GM12891 (cell line): ENCODE measurements around the gene CATSPER1.
A peak's percentile ranks its signal among the peaks of the same experiment; 100 is the strongest.
"Not testable (repeated sequence)": the region's sequence is repeated elsewhere in the genome, so short reads cannot be mapped to it uniquely, and the experiment has no call there.

Source experiments
- DNase-seq: peaks from one replicate; pipeline ENCODE4 v3.0.0; 2011; ENCODE audit warnings: low spot score; ENCODE audit not compliant: insufficient read length
- FAIRE-seq: peaks from 2 replicates; lab custom pipeline; 2011; peaks lifted over from hg19 to GRCh38; lab: Jason Lieb, UNC
- PAX5 ChIP-seq: IDR thresholded peaks from 2 replicates; pipeline ENCODE4 v1.6.1; 2011; ENCODE audit warnings: low read length, moderate library complexity, mild to moderate bottlenecking; ENCODE audit not compliant: insufficient read depth, severe bottlenecking
- POLR2A ChIP-seq: IDR thresholded peaks from 2 replicates; pipeline ENCODE4 v1.6.1; 2011; ENCODE audit warnings: low read depth, low read length, control low read depth
- POLR2AphosphoS5 ChIP-seq: IDR thresholded peaks from 2 replicates; pipeline ENCODE4 v1.6.1; 2011; ENCODE audit warnings: low read depth, low read length, control low read depth
- POU2F2 ChIP-seq: IDR thresholded peaks from 2 replicates; pipeline ENCODE4 v1.6.1; 2011; ENCODE audit warnings: low read depth, mild to moderate bottlenecking, control low read depth, low read length, moderate library complexity
- SPI1 ChIP-seq: IDR thresholded peaks from 2 replicates; pipeline ENCODE4 v1.6.1; 2011; ENCODE audit warnings: low read depth, low read length, control low read depth
- TAF1 ChIP-seq: IDR thresholded peaks from 2 replicates; pipeline ENCODE4 v1.6.1; 2011; ENCODE audit warnings: low read depth, low read length, control low read depth

The CATSPER1 gene

DNA sequence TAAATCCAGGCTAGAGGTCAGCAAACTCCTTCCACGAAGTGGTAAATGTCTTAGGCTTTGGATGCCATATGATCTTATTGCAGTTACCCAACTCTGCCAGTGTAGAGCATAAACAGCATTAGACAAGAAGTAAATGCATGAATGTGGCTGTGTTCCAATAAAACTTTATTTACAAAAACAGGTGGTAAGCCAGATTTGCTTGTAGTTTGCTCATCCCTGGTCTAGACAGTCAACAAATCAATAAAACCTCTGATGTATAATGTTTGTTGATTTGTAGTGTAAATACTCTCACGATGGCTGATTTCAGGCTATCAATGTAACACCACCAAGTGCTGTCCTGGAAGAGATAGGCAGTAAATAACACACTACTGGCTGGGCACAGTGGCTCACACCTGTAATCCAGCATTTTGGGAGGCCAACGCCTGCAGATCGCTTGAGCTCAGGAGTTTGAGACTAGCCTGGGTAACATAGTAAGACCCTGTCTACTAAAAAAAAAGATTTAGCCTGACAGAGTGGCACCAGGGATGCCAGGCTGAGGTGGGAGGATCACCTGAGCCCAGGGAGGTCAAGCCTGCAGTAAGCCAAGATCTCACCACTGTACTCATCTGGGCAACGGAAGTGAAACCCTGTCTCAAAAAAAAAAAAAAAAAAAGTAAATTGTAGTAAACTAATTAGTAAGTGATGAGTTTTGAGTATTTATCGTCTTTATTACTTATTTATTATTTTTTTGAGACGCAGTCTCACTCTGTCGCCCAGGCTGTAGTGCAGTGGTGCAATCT lies 6.9 kb upstream of the CATSPER1 start:
- no peak for DNase-seq
- FAIRE-seq = no peak
- TF ChIP-seq SPI1 (peak; percentile 62), PAX5 (no peak)

DNA sequence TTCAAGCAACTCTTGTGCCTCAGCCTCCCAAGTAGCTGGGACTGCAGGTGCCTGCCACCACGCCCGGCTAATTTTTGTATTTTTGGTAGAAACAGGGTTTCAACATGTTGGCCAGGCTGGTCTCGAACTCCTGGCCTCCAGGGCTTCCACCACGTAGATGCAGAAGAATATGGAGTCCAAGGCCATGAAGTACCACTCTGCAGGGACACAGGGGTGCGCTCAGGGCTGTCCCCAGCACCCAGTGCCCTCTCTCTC lies 3.2 kb downstream of the CATSPER1 start:
- FAIRE-seq, DNase-seq: not testable (repeated sequence)

DNA sequence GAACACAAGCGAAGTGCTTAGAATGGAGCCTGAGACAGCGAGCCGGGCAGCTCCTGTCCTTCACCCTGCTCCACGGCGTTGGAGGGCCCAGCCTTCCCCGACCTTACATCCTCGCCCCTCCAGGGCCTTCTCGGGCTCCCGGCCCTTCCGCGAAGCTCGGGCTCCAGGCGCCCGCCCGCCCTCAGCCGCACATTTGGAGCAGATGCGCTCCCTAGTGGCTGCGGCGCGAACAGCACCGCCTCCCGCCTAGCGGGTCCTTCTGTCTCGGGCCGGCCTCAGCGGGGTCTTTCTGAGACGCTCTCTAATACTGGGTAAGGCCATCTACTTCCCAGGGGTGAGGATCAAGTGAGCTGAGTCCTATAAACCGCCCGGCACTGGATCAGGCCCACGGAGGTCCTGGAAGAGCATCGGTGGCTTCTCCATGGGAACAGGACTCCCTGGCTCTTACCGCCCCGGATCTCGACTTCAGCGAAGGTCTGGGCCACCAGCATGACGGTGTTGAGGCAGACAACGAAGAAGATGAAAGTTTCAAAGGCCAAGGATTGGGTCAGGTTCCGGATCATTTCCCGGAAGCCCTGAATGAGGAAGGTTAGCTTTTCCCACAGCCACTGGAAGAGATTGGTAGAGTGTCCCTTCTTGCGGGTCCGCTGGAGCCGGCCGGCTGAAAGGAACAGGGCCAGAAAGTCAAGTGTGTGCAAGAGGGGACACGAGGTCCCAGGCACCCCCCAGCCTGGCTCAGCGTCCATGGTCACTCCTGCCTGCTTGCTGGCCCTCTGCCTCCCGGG lies 3.7 kb downstream of the CATSPER1 start:
- FAIRE-seq (peak; percentile 80), DNase-seq (peak; percentile 94)
- no peak for TF ChIP-seq SPI1

DNA sequence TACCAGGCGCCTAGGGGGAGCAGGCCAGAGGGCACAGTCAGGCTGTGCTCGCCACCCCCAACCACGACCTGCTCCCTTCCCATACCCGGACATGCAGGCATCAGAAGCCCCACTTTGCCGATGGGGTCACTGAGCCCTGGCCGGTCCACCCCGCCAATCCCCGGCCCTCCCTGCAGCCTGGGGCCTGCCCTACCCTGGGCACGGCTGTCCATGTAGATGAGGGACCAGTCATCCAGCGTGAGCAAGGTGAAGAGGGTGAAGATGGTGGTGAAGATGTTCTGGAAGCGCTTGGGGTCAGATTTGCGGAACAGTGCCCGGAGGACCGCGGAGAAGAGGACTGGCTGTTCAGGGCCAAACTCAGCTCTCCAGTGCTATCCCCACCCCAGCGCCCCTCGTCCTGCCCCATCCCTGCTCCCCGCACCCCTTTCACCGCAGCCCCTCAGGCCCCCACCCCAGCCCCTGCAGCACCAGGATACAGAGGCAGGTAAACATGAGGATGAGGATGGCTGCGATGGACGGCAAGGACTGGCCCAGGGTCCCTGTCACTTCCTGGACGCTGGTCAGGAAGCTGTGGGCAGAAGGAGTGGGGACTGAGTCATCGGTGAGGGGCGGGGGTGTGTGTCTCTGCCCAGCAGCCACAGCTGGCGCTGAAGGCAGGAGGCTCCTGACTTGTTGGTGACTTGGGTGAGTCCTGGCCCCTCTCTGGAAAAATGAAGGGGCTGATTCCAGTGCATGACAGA lies 5.5 kb downstream of the CATSPER1 start:
- DNase-seq (no peak), FAIRE-seq (no peak)
- TF ChIP-seq PAX5 (no peak), TAF1 (no peak), SPI1 (no peak), POLR2A (no peak), POU2F2 (no peak), POLR2AphosphoS5 (no peak)

DNA sequence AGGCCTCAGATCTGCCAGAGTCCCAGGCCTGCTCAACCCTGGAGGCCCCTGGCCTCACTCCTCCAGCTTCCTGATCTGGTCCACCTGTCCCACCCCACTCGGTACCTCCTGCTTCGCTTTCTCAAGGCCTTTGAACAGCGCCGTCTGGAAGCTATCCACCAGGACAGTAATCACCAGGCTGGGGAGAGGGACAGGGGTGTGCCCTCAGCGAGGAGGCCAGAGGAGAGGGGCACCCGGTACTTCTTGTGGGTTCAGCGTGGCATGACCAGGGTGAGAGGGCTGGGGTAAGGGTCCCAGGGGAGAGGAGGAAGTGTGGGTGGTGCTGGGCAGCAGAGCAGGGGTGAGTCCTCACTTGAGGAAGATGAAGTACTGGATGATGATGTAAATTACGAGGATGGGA lies 6.1 kb downstream of the CATSPER1 start:
- DNase-seq (no peak), FAIRE-seq (no peak)
- no peak for TF ChIP-seq POU2F2
- no peak for TF ChIP-seq POLR2AphosphoS5
- no peak for TF ChIP-seq POLR2A
- no peak for TF ChIP-seq SPI1
- no peak for TF ChIP-seq TAF1
- no peak for TF ChIP-seq PAX5

DNA sequence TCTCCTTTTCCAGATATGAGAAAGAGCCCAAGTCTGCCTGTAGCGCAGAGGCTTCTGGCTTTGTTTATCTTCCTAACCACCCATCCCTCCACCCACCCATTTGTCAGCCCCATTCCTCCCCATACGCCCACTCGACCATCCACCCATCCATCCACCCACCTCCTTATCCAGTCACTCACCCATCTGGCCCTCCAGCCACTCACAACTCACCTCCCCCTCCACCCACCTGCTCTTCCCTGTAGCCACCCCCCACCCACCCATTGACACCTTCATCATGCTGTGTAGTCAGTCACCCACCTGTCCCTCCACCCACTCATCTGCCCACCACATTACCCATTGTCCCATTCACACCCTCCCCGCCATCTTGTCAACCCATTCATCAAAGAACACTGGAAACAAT lies 9.0 kb downstream of the CATSPER1 start:
- TF ChIP-seq TAF1 (no peak), POU2F2 (no peak), SPI1 (no peak), PAX5 (no peak), POLR2AphosphoS5 (no peak)
- no peak for FAIRE-seq

DNA sequence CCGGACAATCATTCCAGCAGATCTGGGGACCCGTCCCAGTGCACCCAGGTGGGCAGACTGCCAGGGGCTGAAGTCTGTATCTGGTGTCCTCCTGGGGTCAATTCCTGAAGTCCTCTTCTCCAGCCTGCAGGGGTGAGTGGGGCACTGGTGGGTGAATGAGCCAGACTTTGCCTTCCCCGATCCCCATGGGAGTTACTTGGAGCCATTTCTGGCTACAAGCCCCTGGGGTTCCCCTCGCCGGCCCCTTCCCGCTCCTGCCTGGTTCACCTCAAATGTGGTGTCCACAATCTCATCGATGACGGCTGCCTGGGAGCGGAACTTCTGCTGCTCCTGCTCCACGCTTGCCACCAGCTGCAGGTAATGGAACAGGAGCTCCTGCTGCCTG lies 9.5 kb downstream of the CATSPER1 start:
- FAIRE-seq = no peak
- DNase-seq = no peak
- TF ChIP-seq SPI1 = no peak

More for the DNA sequence above, 9.0 kb downstream of the CATSPER1 start:
- no peak for DNase-seq

DNA sequence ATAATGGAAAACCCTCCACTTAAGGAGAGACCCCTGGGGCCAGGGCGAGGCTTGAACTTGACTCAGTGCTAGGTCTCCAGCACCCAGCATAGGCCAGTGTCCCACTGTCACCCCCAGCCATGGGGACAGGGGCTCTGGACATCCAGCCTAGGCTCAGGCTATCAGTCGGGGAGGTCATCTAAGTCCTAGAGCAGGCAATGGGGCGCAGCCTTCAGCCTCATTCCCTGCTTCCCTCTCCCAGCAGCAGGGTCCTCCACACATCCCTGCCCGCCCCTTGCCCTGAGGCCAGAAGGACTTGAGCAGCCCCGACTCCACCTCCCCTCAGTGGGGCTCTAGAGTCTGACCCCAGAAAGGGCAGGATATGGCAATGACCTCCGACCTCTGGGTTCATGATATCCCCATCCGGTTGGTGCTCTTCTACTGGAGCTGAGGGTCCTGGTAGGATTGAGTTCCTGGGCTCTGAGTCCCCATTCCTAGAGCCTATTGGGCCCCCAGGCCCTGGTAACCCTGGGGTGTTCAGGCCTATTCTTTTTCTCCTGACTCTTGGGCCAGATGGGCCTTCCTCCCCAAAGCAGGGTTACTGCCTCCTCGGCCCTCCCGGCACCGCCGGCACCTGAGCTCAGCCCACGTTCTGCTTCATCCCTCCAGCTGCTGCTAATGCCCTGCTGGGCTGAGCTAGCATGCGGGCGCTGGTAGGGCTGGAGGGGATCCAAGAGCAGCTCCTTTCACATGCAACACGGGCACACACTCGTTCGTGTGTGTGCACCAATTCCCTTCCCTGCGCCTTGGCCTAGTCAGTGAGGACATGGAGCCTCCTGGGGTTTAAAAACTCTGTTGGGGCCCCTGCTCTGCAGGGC lies 10.1 kb downstream of the CATSPER1 start:
- TF ChIP-seq TAF1 (no peak), POU2F2 (no peak), PAX5 (no peak), SPI1 (no peak), POLR2A (no peak), POLR2AphosphoS5 (no peak)
- no peak for FAIRE-seq
- DNase-seq = no peak

DNA sequence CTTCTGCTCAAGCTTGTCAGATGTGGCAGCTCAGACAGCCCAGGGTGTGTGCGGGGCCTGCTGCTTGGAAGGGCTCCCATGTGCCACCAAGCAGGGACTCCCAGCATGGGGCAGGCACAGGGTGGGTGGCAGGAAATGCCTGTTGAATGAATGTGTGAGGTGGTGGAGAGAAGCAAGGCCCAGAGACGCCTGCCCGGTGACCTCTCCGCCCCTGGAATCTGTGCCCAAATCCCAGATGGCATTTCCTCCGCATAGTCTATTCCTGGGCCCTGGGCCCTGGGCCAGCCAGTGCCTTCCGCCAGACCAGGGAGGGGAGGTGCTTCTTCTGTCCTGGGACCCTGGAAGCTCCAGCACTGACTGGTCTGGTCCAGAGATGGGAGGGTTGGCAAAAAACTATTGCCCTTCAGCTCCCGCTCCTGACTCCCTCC lies 10.8 kb downstream of the CATSPER1 start:
- DNase-seq = no peak
- FAIRE-seq = no peak
- TF ChIP-seq PAX5 (no peak), POU2F2 (no peak), POLR2AphosphoS5 (no peak), SPI1 (no peak), TAF1 (no peak), POLR2A (no peak)

DNA sequence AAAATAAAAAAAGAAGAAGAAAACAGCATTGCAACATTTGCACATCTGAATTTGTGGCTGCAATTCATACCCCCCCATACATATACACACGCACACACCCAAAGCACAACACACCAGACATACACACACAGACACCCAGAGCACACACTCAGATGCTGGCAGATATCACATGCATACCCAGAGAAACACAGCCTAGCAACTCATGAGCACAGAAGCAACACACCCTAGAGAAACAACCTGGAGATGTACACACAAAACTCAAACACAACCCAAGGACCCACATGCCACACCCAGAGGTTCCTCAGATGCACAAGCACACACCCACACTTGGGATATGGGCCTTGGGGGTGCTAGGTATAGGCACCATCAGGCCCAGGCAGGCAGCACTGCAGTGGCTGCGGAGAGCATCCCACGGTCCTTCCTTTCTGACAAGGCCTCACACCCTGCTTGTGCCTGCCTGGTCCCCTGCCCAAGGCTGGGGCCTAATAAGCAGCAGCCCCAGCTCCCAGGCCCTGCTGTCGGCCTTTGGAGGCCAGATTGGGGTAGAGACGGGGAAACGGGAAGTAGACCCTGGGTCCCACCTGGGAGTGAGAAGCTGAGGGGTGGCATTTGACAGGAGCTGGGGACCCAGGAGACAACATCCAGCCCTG lies 11.3 kb downstream of the CATSPER1 start:
- TF ChIP-seq TAF1 (no peak), POLR2AphosphoS5 (no peak), POLR2A (no peak), SPI1 (no peak), PAX5 (no peak), POU2F2 (no peak)
- FAIRE-seq = no peak
- DNase-seq = no peak
